ENCODE measurements around the gene PDZD8. TPM values are rescaled to one million over a fixed set of nuclear protein-coding genes. Genes with fewer than 3 reads are reported as not detected.

Gene PDZD8
- total RNA-seq: 28.2 TPM
- 14.5 TPM for polyA plus RNA-seq

GRCh38 chr10:117375360-117376178, at the start of gene PDZD8:
TSS of gene PDZD8 (minus strand) at chr10:117375440. CDS start at chr10:117375227, 213 bp downstream.
- peak; percentile 66 for DNase-seq (ENCODE audit: extremely low spot score)
- Histone ChIP-seq H3K4me3 (ENCODE audit: low read depth, low read length) (peak within 1 kb of the TSS; percentile 91), H3K4me1 (ENCODE audit: insufficient read depth) (no peaks in the 10 kb centered on the region), H3K27ac (ENCODE audit: low read depth) (peak within 1 kb of the TSS; percentile 92), H3K36me3 (ENCODE audit: insufficient read depth) (no peaks in the 10 kb centered on the region)
- WGBS: under 1% methylated on average over 103 of the region's 103 CpGs

- no peak for DNase-seq (ENCODE audit: extremely low spot score)
- H3K27ac ChIP-seq (ENCODE audit: low read depth): no peak overlapping the region
- H3K36me3 ChIP-seq (ENCODE audit: insufficient read depth): no peaks in the 10 kb centered on the region
- 91% methylated on average over 6 of the region's 6 CpGs for WGBS
- H3K4me3 ChIP-seq (ENCODE audit: low read depth, low read length): no peak overlapping the region
- no peaks in the 10 kb centered on the region for H3K4me1 ChIP-seq (ENCODE audit: insufficient read depth)
Observed at GRCh38 chr10:117424171-117424570, 48.9 kb upstream of the PDZD8 start.

- 77% methylated on average over 5 of the region's 5 CpGs for WGBS
- no peak for DNase-seq (ENCODE audit: extremely low spot score)
- no peak overlapping the region for H3K27ac ChIP-seq (ENCODE audit: low read depth)
- no peaks in the 10 kb centered on the region for H3K36me3 ChIP-seq (ENCODE audit: insufficient read depth)
- H3K4me3 ChIP-seq (ENCODE audit: low read depth, low read length): no peak overlapping the region
- H3K4me1 ChIP-seq (ENCODE audit: insufficient read depth): no peaks in the 10 kb centered on the region
Observed at GRCh38 chr10:117421985-117422384, 46.7 kb upstream of the PDZD8 start.

GRCh38 chr10:117420768-117421167, 45.5 kb upstream of the PDZD8 start:
- WGBS: 92% methylated on average over 5 of the region's 5 CpGs
- DNase-seq (ENCODE audit: extremely low spot score): no peak
- Histone ChIP-seq H3K27ac (ENCODE audit: low read depth) (no peak overlapping the region), H3K4me3 (ENCODE audit: low read depth, low read length) (no peak overlapping the region), H3K4me1 (ENCODE audit: insufficient read depth) (no peaks in the 10 kb centered on the region), H3K36me3 (ENCODE audit: insufficient read depth) (no peaks in the 10 kb centered on the region)

GRCh38 chr10:117419921-117420320, 44.7 kb upstream of the PDZD8 start:
- DNase-seq (ENCODE audit: extremely low spot score): no peak
- Histone ChIP-seq H3K36me3 (ENCODE audit: insufficient read depth) (no peaks in the 10 kb centered on the region), H3K4me3 (ENCODE audit: low read depth, low read length) (no peak overlapping the region), H3K27ac (ENCODE audit: low read depth) (no peak overlapping the region), H3K4me1 (ENCODE audit: insufficient read depth) (no peaks in the 10 kb centered on the region)
- WGBS: 83% methylated on average over 5 of the region's 5 CpGs

GRCh38 chr10:117419159-117419558, 43.9 kb upstream of the PDZD8 start:
- Histone ChIP-seq H3K27ac (ENCODE audit: low read depth) (no peak overlapping the region), H3K36me3 (ENCODE audit: insufficient read depth) (no peaks in the 10 kb centered on the region), H3K4me3 (ENCODE audit: low read depth, low read length) (no peak overlapping the region), H3K4me1 (ENCODE audit: insufficient read depth) (no peaks in the 10 kb centered on the region)
- DNase-seq (ENCODE audit: extremely low spot score): no peak
- 67% methylated on average over 2 of the region's 2 CpGs for WGBS

GRCh38 chr10:117418121-117418520, 42.9 kb upstream of the PDZD8 start:
- 70% methylated on average over 4 of the region's 4 CpGs for WGBS
- DNase-seq (ENCODE audit: extremely low spot score): no peak
- no peaks in the 10 kb centered on the region for H3K4me1 ChIP-seq (ENCODE audit: insufficient read depth)
- no peak overlapping the region for H3K4me3 ChIP-seq (ENCODE audit: low read depth, low read length)
- no peak overlapping the region for H3K27ac ChIP-seq (ENCODE audit: low read depth)
- no peaks in the 10 kb centered on the region for H3K36me3 ChIP-seq (ENCODE audit: insufficient read depth)

- no peak for DNase-seq (ENCODE audit: extremely low spot score)
- H3K27ac ChIP-seq (ENCODE audit: low read depth): no peak overlapping the region
- no peak overlapping the region for H3K4me3 ChIP-seq (ENCODE audit: low read depth, low read length)
- no peaks in the 10 kb centered on the region for H3K4me1 ChIP-seq (ENCODE audit: insufficient read depth)
- 65% methylated on average over 3 of the region's 3 CpGs for WGBS
- no peaks in the 10 kb centered on the region for H3K36me3 ChIP-seq (ENCODE audit: insufficient read depth)
Observed at GRCh38 chr10:117417196-117417595, 42.0 kb upstream of the PDZD8 start.

- DNase-seq (ENCODE audit: extremely low spot score): no peak
- Histone ChIP-seq H3K27ac (ENCODE audit: low read depth) (no peak overlapping the region), H3K4me1 (ENCODE audit: insufficient read depth) (no peaks in the 10 kb centered on the region), H3K36me3 (ENCODE audit: insufficient read depth) (no peaks in the 10 kb centered on the region), H3K4me3 (ENCODE audit: low read depth, low read length) (no peak overlapping the region)
- 7% methylated on average over 1 of the region's 1 CpG for WGBS
Observed at GRCh38 chr10:117413928-117414618, 38.8 kb upstream of the PDZD8 start.

- no peak overlapping the region for H3K4me3 ChIP-seq (ENCODE audit: low read depth, low read length)
- WGBS: 80% methylated on average over 5 of the region's 5 CpGs
Observed at GRCh38 chr10:117412469-117413010, 37.3 kb upstream of the PDZD8 start.

GRCh38 chr10:117411479-117412399, 36.5 kb upstream of the PDZD8 start:
- DNase-seq (ENCODE audit: extremely low spot score): no peak
- Histone ChIP-seq H3K36me3 (ENCODE audit: insufficient read depth) (no peaks in the 10 kb centered on the region), H3K27ac (ENCODE audit: low read depth) (no peak overlapping the region), H3K4me3 (ENCODE audit: low read depth, low read length) (no peak overlapping the region), H3K4me1 (ENCODE audit: insufficient read depth) (no peaks in the 10 kb centered on the region)
- WGBS: 59% methylated on average over 8 of the region's 8 CpGs

More at GRCh38 chr10:117412469-117413010, 37.3 kb upstream of the PDZD8 start:
- DNase-seq (ENCODE audit: extremely low spot score): no peak
- Histone ChIP-seq H3K4me1 (ENCODE audit: insufficient read depth) (no peaks in the 10 kb centered on the region), H3K36me3 (ENCODE audit: insufficient read depth) (no peaks in the 10 kb centered on the region), H3K27ac (ENCODE audit: low read depth) (no peak overlapping the region)

GRCh38 chr10:117410557-117410956, 35.3 kb upstream of the PDZD8 start:
- Histone ChIP-seq H3K27ac (ENCODE audit: low read depth) (no peak overlapping the region), H3K4me3 (ENCODE audit: low read depth, low read length) (no peak overlapping the region), H3K36me3 (ENCODE audit: insufficient read depth) (no peaks in the 10 kb centered on the region), H3K4me1 (ENCODE audit: insufficient read depth) (no peaks in the 10 kb centered on the region)
- DNase-seq (ENCODE audit: extremely low spot score): no peak
- 82% methylated on average over 4 of the region's 4 CpGs for WGBS
